LHCN-M2 (cell line): ENCODE measurements around the gene RGS6. TPM values are rescaled to one million over a fixed set of nuclear protein-coding genes. Genes with fewer than 3 reads are reported as not detected.

Source experiments
- DNase-seq: peaks from one replicate; pipeline ENCODE4 v3.0.0-alpha.2; 2012; ENCODE audit warnings: low read depth
- total RNA-seq: library from RNA; depleted of rRNA; stranded (reverse); fragments of >200 nt; gene quantifications from 2 replicates; pipeline ENCODE4 v1.2.3, GENCODE V29; 2014

The RGS6 gene
- total RNA-seq, 1 experiment from 2014 or later: under 0.01 TPM

GRCh38 chr14:72402377-72402772, 470.1 kb downstream of the RGS6 start:
- no peak for DNase-seq

GRCh38 chr14:72404106-72404774, 472.0 kb downstream of the RGS6 start:
- no peak for DNase-seq

- no peak for DNase-seq
These were observed 472.8 kb downstream of the RGS6 start for GRCh38 chr14:72404998-72405397.

GRCh38 chr14:72408020-72408419, 475.8 kb downstream of the RGS6 start:
- no peak for DNase-seq

GRCh38 chr14:72409047-72409446, 476.8 kb downstream of the RGS6 start:
- DNase-seq: no peak

GRCh38 chr14:72416081-72416849, 484.0 kb downstream of the RGS6 start:
- DNase-seq: no peak

- DNase-seq: no peak
These were observed 484.7 kb downstream of the RGS6 start for GRCh38 chr14:72416892-72417291.

GRCh38 chr14:72418806-72419205, 486.6 kb downstream of the RGS6 start:
- no peak for DNase-seq

GRCh38 chr14:72419226-72419775, 487.1 kb downstream of the RGS6 start:
- no peak for DNase-seq

GRCh38 chr14:72420749-72421474, 488.7 kb downstream of the RGS6 start:
- peak; percentile 68 for DNase-seq

- DNase-seq: no peak
These were observed 491.7 kb downstream of the RGS6 start for GRCh38 chr14:72423957-72424356.

- DNase-seq: no peak
These were observed 498.2 kb downstream of the RGS6 start for GRCh38 chr14:72430457-72430856.

- DNase-seq: no peak
These were observed 500.5 kb downstream of the RGS6 start for GRCh38 chr14:72432748-72433147.

- peak; percentile 45 for DNase-seq
These were observed 501.3 kb downstream of the RGS6 start for GRCh38 chr14:72433511-72433910.

GRCh38 chr14:72434856-72435255, 502.6 kb downstream of the RGS6 start:
- no peak for DNase-seq

GRCh38 chr14:72439707-72440106, 507.5 kb downstream of the RGS6 start:
- DNase-seq: no peak

GRCh38 chr14:72443256-72443655, 511.0 kb downstream of the RGS6 start:
- peak; percentile 61 for DNase-seq

- no peak for DNase-seq
These were observed 511.8 kb downstream of the RGS6 start for GRCh38 chr14:72443991-72444441.

- peak; percentile 65 for DNase-seq
These were observed 512.5 kb downstream of the RGS6 start for GRCh38 chr14:72444701-72445100.

GRCh38 chr14:72448212-72448611, 516.0 kb downstream of the RGS6 start:
- no peak for DNase-seq

- no peak for DNase-seq
These were observed 518.3 kb downstream of the RGS6 start for GRCh38 chr14:72450473-72451044.
